Cortex of kidney (tissue), 1 donor: ENCODE measurements around the gene NHSL1.

ENCODE experiments used
- DNase-seq: peaks from one replicate; lab custom pipeline; 2025; lab: John Stamatoyannopoulos, UW

The NHSL1 gene

DNA sequence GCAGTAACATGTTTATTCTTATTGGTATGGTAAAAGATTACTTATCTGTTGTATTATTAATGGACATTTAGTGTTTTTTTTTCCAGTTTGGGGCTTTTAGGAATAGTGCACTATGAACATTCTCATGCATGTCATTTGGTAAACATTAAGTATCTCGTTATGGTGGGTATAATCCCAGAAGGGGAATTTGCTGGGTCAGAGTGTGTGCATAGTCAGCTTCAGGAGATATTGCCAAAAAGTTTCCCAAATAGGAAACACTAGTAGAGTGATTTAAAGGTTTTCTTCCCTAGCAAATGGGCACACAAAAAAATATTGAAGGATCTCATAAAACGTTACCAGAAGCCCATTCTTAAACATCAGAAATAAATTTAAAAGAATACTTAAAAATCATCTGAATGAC is 25.2 kb upstream of the NHSL1 start:
- DNase-seq = no peak

DNA sequence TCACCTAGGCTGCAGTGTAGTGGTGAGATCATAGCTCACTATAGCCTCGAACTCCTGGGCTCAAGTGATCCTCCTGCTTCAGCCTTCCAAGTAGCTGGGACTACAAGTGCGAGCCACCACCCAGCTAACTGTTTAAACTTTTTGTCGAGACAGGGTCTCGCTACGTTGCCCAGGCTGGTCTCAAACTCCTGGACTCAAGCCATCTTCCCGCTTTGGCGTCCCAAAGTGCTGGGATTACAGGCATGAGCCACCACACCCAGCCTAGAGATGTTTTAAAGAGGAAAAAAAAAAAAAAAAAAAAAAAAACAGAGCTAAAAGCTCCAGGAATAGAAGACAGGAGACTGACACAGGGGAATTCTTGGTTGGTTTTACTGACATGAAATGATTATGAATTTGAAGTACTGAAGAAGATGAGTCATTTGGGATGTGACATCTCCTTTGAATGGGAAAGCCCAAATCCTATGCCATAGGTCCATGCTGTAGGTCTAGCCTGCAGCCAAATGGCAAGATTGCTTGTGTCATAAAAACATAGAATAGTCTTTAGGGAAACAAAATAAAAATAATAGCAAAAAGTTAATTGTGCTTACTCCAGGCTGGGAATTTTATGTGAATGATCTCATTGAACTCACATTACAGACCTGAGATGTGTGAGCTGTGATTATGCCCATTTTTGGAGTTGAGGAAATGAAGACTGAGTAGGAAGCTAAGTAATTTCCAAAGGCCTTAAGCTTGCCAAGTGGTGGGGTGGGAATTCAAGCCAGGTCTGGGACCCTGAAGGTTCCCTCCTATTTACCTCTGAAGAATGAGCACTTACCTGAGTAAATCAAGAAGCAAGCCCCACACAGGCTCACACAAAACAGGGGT is 24.3 kb upstream of the NHSL1 start:
- DNase-seq = no peak

DNA sequence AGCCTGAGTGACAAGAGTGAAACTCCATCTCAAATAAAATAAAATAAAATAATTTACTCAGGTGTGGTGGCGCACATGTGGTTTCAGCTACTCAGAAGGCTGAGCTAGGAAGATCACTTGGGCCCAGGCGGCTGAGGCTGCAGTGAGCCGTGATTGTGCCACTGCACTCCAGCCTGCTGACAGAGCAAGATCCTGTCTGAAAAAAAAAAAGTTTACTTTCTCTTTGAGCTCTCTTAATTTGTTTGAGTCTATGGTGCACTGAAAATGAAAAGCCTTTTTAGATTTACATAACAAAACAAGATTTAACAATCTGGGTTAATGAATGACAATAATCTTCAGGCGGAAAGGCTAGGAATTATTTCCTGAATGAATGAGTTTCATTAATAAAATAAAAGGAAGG is 23.3 kb upstream of the NHSL1 start:
- no peak for DNase-seq

DNA sequence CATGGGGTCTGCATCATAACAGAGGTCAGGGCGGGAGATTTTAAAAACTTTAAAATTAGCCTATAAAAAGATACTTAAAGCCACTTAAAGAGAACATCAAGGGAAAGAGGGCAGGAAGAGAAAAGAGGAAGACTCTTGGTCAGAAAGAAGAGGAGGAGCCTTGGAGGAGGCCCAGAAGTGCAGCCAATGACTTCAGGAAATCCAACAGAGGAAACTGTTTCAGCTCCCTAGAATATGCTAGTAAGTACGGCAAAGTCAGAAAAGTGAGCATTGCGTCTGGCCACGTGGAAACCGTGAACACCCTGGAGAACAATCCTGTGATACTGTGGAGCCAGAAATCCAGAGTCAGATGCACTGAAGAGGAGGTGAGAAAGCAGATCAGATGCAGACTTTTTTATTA is 22.5 kb upstream of the NHSL1 start:
- DNase-seq = no peak

DNA sequence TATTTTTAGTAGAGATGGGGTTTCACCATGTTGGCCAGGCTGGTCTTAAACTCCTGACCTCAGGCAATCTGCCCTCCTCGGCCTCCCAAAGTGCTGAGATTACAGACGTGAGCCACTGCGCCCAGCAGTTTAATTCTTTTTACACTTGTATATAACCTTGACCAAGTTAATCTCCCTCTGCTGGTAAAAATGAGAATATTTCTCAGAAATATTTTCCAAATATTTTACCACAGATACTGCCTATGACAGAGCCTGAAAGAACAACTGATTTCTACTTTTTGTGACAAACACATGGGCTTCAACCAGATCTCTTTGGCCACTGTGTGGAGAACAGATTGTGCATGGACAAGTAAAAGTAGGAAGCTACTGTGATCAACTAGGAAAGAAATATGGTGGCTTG is 21.2 kb upstream of the NHSL1 start:
- DNase-seq = no peak

DNA sequence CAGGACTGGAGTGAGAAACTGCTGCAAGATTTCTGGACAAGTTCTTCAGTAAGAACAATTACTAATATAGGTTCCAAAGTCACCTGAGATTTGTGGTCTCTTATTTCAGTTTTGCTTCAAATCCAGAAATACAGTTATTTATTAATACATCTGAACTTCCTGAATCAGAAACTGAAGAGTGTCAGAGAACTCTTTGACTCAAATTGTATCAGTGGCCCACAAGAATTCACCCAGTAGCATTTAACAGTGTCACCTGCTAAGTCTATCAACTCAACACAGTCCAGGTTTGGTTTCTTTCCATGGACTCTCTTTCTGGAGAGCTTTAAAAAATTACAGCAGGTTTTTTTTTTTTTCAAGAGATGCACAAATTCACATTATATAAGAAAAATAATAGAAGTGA is 18.8 kb upstream of the NHSL1 start:
- no peak for DNase-seq

DNA sequence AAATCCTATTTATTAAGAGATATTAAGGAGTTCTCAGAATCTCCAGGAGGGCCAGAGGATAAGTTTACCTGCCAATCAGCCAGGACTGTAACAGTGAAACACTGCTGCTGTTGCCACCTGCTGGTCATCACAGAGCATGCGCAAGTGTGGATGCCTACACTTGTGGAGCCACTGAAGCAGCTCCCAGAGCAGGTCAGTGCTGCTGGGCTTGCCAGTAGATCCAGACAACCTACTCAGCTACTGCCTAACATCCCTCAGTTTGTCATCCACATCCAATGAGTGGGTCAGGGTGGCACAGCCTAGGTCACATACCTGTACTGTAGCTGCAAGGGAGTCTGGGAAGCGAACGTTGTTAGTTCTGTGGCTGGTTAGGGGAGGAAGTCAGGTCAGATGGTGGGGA is 18.3 kb upstream of the NHSL1 start:
- no peak for DNase-seq

DNA sequence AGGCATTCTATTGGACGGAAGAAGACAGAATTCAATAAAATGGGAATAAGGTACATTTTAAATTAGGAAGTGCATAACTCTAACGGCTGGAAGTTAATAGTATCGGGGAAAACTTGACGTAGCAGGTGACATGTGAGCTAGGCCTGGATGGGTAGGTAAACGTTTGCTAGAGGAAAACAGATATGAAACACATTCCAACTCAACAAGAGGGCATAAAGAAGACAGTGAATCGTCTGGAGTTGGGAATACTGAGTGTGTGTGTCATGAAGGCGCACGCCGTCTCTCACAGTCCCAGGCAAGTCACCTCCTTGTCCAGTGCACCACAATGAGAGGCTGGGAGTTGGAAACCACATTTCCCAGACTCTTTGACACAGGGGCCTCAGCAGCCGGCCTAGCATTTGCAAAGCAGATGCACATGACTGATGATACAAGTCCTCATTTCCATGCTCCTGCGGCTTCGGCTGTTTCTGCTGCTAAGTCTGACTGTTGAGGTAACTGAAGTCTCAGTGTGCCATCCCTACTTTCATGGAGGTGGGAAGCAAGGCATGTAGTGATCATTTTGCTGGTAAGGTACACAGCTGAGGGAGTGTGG is 16.5 kb upstream of the NHSL1 start:
- DNase-seq = no peak

DNA sequence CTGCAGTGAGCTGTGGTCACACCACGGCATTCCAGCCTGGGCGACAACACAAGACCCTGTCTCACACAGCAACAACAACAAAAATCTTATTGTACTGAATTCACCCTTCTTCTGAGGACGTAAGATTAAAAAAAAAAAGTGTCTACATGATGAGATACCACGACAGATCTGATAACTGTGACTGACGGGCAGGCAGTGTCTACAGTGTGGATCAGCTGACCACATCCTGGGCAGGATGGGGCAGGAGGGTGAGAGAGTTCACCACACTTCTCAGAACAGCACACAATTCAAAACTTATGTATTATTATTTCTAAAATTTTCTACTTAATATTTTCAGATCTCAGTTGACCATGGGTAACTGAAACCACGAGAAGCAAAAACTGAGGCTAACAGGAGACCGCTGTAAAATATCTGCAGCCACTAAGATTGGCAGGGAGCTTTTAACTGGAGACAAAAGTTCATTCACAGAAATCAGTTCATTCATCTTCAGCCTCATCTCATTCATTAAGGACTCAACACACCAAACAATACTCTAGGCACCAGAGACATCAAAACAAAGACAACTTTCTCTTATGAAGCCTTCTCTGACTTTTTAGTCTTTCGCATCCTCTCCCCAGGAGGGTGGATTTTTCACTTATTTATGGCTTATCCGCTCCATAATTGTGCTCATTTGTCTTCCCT is 15.7 kb upstream of the NHSL1 start:
- no peak for DNase-seq

DNA sequence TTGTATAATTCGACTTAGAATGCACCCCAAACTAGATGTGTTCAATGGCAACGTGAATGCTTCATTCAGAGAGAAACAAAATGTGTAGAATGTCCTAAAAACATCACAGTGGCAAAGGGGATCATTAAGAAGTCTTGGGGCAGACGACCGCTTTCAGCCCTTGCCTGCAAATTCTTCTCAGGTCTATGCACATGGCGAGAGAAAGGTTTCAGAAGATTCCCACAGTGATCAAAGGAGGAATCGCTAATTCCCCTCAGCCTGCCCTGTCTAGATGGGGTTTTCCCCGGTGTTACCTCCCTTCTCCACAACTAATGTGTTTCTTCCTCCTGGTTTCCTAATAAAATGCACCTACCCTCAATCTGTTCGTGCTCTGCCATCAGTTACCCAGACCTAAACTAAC is 13.3 kb upstream of the NHSL1 start:
- no peak for DNase-seq

DNA sequence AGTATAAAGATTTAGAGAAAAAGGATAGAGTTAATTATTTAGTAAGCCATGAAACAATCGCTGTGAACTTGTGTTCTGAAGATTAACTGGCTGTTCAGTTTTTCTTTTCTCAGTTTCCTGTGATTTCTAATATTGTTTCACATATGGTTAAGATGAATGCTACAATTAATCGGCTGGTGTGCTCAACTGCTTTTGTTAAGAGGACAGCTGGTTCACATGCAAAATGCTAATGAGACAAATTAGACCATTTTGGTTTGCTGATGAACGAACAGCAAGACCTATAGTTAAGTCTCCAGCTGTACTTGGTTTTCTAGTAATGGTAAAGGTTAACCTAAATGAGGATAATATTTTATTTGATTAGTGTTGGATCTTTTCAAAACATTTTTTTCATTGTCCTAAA is 10.8 kb upstream of the NHSL1 start:
- DNase-seq = no peak

DNA sequence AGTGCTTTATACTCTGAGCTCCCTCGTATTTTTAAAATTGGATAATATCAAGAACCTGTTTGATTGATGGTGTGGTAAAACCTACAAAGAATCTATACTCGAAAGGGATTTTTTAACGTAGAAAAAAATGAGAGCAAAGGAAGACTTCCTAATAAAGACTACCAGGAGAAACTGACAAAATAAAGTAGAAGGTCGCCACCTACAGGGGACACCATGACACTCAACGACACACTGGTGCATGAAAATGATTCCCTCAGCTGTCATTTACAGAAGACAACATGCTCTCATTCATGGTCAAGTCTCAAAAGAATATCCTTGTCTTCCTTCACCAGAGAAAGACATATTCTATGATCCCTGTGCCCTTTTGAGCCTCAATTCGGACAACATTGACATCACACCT is 10.1 kb upstream of the NHSL1 start:
- DNase-seq = no peak

DNA sequence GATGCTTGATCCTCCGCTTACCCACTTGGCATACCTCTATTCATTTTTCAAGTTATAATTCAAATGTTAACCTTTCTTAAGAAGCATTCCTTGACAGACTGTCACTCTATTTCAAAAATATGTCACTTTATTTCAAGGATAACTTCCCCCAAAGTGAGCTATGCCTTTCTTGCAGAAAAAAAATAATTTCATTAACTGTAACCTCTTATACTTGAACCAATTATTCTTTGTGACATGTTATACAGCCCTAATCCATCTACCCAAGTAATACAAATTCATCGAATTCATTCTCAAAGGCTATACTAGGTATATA is 9.3 kb upstream of the NHSL1 start:
- no peak for DNase-seq

DNA sequence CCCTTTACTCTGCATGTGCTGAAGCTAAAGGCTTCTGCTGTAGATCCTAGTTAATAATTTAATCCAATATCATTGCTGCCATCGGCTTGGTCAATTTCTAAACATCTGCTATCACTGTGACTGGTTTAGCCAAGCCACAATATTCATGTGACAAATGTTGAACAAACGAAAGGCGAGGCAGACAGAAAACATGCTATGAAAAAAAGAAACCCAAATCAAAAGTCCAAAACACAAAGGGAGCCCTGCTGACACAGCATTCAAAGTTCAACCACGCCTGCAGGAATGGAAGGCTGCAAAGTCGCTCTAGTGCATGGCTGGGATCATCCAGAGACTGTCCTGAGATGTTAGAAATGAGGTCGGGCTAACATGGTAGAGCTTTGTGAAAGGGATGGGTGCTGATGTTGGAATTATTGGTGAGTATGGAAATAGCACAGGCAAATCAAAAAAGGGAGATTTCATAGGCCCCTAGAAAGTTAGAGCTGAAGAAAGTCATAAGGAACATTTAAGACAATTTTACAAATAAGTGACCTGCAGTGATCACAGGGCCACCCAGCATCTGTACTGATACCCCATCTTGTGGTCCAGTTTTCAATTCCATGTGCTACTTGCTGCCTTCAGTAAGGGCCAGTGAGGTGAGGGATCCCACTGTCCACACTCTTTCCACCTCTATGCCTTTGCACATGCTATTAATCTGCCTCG is 8.8 kb upstream of the NHSL1 start:
- DNase-seq = no peak

DNA sequence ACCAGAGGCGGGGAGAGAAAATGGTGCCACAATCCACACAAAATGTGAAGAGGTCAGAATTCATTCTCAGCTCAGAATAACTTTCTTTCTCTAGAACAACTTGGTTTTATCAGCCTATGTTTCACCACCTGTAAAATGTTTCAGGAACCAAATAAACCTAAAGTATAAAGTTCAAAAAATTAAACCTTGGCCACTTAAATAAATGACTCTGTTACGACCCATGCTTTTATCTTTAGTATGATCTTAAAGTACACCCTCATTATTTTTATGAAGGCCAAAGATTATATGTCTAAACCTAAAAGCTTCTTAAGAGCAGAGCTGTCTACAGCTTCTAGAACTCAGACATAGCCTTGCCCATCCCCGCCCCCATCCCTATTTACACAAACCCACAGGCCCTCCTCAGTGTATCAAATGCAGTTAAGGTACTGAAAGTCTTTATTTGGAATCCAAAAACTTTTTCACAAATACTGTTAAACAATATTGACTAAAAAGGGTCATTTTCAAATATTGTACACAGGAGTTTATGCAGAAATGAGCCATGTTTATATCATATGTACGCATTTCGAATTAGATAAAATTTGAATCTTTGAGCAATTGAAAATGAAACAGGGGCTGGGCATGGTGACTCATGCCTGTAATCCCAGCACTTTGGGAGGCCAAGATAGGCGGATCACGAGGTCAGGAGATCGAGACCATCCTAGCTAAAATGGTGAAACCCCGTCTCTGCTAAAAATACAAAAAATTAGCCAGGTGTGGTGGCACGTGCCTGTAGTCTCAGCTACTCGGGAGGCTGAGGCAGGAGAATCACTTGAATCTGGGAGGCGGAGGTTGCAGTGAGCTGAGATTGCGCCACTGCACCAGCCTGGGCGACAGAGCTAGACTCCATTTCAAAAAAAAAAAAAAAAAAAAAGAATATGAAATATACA is 5.7 kb upstream of the NHSL1 start:
- no peak for DNase-seq

DNA sequence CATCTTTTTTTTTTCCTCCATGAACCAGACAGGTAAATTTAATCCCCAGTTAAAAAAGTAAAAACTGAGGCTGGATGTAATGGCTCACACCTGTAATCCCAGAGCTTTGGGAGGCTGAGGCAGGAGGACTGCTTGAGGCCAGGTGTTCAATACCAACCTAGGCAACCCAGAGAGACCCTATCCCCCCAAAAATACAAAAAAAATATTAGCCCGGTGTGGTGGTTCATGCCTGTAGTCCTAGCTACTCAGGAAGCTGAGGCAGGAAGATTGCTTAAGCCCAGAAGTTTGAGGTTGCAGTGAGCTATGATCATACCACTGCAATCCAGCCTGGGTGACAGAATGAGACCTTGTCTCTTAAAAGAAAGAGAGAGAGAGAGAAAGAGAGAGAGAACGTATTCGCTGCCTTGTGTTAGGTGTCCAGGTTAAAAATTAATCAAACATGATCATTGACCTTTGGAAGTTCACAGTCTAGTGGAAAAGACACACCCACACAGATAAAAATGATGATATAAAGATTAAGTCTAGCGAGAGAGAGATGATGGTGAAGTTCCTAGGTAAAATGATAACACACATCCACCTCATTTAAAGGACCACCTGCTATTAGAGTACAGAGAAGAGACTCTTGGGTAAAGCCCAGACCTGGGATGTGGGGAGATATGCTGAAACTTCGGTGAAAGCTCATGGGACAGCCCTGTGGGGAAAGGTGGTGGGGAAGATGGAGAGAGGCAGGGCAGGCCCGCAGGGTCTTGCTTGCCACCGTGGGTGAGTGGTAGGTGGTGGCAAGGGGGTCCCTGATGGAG is 4.8 kb upstream of the NHSL1 start:
- DNase-seq = no peak

DNA sequence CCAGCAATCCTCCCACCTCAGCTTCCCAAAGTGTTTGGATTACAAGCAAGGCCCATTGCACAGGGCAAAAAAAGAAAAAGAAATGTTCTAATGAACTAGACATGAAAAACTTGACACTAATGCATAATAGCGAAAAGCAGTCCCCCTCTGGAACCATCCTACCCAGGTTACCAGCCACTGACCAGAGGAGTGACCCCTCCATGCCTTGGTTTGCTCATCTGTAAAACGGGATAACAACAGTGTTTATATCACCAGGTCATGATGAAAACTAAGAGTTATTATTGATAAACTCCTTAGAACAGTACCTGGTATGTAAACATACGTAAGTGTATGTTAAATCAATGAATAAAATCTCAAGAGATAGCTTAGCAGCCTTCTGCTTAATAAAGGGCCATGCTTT is 3.3 kb upstream of the NHSL1 start:
- DNase-seq = no peak

DNA sequence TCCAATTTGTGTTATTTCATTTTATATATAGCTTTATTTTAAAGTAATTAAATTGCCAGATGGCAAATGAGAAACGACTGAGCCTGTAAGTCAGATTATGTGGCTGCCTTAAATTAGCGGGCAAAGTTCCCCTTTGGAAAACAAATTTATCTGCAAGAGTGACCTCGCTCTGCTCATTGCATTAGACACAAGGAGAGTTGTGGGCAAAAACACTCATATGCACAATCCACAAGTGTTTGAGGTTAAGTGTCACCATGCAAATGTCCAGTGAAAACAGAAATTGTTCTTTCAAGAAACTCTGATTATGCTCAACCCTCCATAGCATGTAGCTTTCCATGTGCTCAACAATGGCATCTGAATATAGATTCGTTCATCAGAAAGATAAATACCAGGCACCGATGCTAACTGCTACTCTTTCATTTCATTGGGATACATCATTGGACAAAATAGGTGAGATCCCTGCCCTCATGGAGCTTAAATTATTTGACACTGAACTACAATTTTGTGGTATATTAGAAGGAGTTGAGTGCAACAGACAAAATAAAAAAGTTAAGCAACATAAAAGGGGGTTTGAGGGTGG is 1.7 kb upstream of the NHSL1 start:
- no peak for DNase-seq

DNA sequence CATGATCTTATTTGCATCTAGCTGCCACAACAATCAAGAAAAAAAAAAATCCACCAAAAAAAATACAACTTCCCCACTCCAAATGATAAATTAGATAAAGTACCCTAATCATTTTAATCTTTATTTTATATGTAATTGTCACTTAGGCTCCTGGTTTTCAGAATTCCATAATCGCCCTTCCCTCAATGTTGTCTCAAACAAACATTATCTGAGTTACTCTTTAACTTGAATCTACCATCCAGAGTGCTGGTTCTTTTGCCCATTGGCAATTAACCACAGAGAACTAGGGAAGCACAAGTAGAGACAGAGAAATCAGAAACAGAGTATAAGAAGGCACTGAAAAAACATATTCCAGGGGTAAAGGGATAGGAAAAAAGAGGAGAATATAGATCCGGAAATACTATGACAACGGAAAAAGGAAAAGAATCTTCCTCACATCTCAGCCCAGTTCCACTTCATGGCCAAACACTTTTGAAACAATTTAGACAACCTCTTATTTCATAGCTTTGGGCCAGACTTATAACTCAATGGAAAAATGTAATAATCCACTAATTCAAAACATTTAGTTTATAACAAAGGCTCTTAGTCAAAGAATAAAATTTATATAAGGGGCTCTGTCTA is 861 bp upstream of the NHSL1 start:
- DNase-seq = no peak

DNA sequence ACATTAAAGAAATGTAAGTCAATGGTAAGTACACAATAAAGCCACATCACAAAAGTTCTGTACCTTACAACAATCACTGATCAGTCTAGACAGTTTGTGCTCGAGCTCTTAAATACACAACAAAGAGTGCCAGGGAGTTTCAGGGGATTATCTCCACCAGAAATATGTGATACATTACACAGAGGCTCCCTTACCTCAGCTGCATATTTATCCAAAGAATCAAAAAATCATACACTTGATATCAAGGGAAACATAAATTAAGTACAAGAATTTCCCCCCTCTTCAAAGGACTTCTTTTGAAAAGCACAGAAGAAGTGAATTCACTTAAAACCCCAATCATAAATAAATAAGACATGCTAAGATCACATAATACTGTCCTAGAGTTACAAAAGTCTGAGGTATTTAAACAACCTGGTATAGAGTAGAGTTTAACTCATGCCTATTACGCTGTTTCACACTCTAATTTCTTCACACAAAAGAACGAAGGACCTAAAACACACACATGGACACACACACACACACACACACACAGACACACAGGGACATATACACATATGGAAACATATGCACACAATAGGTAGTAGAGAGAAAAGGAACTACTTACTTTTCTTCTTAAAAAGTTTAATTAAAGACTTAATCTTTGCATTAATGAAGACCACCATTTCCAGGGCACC is 528 bp downstream of the NHSL1 start:
- no peak for DNase-seq
